Small intestine (tissue), 7 donors: ENCODE results near the gene ARHGDIG. TPM values are rescaled to one million over a fixed set of nuclear protein-coding genes. Genes with fewer than 3 reads are reported as not detected.
"Not testable (repeated sequence)": the region's sequence is repeated elsewhere in the genome, so short reads cannot be mapped to it uniquely, and the experiment has no call there.

Experiments
- DNase-seq, 2 donors: peaks; one replicate each; pipeline versions ENCODE4 v3.0.0 to v3.0.0-alpha.2; 2013
- FAIRE-seq: peaks from 2 replicates; lab custom pipeline; 2012; peaks lifted over from hg19 to GRCh38; lab: Jason Lieb, UNC
- H3K27ac ChIP-seq, 3 donors: one replicate each; pipeline ENCODE4 v1.5.1; 2013; ENCODE audit warnings: low read length in 2 of 3, mild to moderate bottlenecking in 2 of 3, control low read depth in 1 of 3, inconsistent platforms in 1 of 3, low read depth in 1 of 3, moderate library complexity in 1 of 3
- H3K27me3 ChIP-seq, 3 donors: one replicate each; pipeline ENCODE4 v1.6.1; 2013; ENCODE audit warnings: low read length in 3 of 3, inconsistent platforms in 1 of 3; ENCODE audit not compliant: control insufficient read depth in 3 of 3, insufficient read depth in 3 of 3
- H3K36me3 ChIP-seq, 3 donors: one replicate each; pipeline ENCODE4 v1.6.1; 2013; ENCODE audit warnings: low read length in 3 of 3, inconsistent platforms in 1 of 3, low read depth in 1 of 3, mild to moderate bottlenecking in 1 of 3, moderate library complexity in 1 of 3; ENCODE audit not compliant: control insufficient read depth in 3 of 3, insufficient read depth in 2 of 3
- H3K4me1 ChIP-seq, 3 donors: one replicate each; pipeline ENCODE4 v1.6.1; 2013; ENCODE audit warnings: low read length in 2 of 3, inconsistent platforms in 1 of 3, low read depth in 1 of 3, mild to moderate bottlenecking in 1 of 3, moderate library complexity in 1 of 3; ENCODE audit not compliant: control insufficient read depth in 3 of 3, insufficient read depth in 2 of 3
- H3K4me3 ChIP-seq, 3 donors: one replicate each; pipeline ENCODE4 v1.5.1; 2013; ENCODE audit warnings: low read length in 3 of 3, control low read depth in 1 of 3, inconsistent platforms in 1 of 3, low read depth in 1 of 3, mild to moderate bottlenecking in 1 of 3, moderate library complexity in 1 of 3
- H3K9me3 ChIP-seq, 2 donors: one replicate each; pipeline ENCODE4 v1.6.1; 2013; ENCODE audit warnings: low read depth in 1 of 2, low read length in 1 of 2; ENCODE audit not compliant: control insufficient read depth in 2 of 2, insufficient read depth in 1 of 2
- WGBS, 3 donors: extraction: QIAGEN DNeasy Blood & Tissue Kit; methylation state at CpG; one replicate each; pipeline ENCODE4 v1.1.7; 2013; 5-methylcytosine and 5-hydroxymethylcytosine counted together
- polyA plus RNA-seq, 4 donors: library from polyadenylated mRNA; stranded (reverse) in 3 of 4; unstranded in 1 of 4; fragments of 200-250 nt in 3 of 4; fragments of 120-200 nt in 1 of 4; gene quantifications; one replicate each; pipeline versions ENCODE4 v1.2.1 to v1.2.3, GENCODE V29; 2013
- donor health status: healthy with polysubstance abuse.
- donor health status: control.
- donor health status: control.
- donor health status: Bipolar disorder and iron deficiency.
- donor health status: healthy.

The ARHGDIG gene
- polyA plus RNA-seq, 4 donors = 0.32 to 81.6 (median 14.2) TPM

GRCh38 chr16:331181-331814 lies 50.9 kb downstream of the ARHGDIG start:
- DNase-seq = peak in 1 of 2 donors; percentile 51
- not testable (repeated sequence) for H3K9me3 ChIP-seq, FAIRE-seq, H3K27me3 ChIP-seq
- Histone ChIP-seq H3K27ac (peak overlapping the region in 1 of 3 donors; percentile 76), H3K36me3 (peaks cover 0 to 20% (median 0%) of the 10 kb centered on the region in 3 donors), H3K4me1 (peaks cover 6 to 47% (median 6%) of the 10 kb centered on the region in 3 donors), H3K4me3 (peak overlapping the region in 1 of 3 donors; percentile 1)
- WGBS, 3 donors = 52 to 67% (median 61%) methylated on average over 5 to 6 of the region's 6 CpGs

Other genes starting within 250 kb of the ARHGDIG start
- 10 to 100 TPM in 2 of 4 donors, 1 to 10 TPM in 2; 8.1 to 19.9 (median 10.4) TPM for gene POLR3K, start 227.0 kb upstream of the ARHGDIG start, polyA plus RNA-seq
- 10 to 100 TPM; 17.3 to 38.2 (median 27.6) TPM for gene SNRNP25, start 226.8 kb upstream of the ARHGDIG start, polyA plus RNA-seq
- gene RHBDF1, start 208.0 kb upstream of the ARHGDIG start, polyA plus RNA-seq = 10 to 100 TPM; 10.1 to 28.6 (median 17.2) TPM
- 10 to 100 TPM; 31.1 to 76.7 (median 68.1) TPM for gene MPG, start 202.4 kb upstream of the ARHGDIG start, polyA plus RNA-seq
- 10 to 100 TPM in 2 of 4 donors, 1 to 10 TPM in 2; 5.9 to 22.6 (median 15.5) TPM for gene NPRL3, start 141.9 kb upstream of the ARHGDIG start, polyA plus RNA-seq
- gene HBZ, start 127.9 kb upstream of the ARHGDIG start, polyA plus RNA-seq = 1 to 10 TPM in 1 of 4 donors, not detected in 3; 1.0 TPM
- gene HBM, start 114.6 kb upstream of the ARHGDIG start, polyA plus RNA-seq = 1 to 10 TPM in 1 of 4 donors, not detected in 3; 1.8 TPM
- 100 to 1,000 TPM in 1 of 4 donors, 10 to 100 TPM in 1, 1 to 10 TPM in 1, not detected in 1; 3.2 to 515 (median 10.7) TPM for gene HBA2, start 107.7 kb upstream of the ARHGDIG start, polyA plus RNA-seq
- 100 to 1,000 TPM in 1 of 4 donors, 1 to 10 TPM in 2, not detected in 1; 4.2 to 305 (median 4.3) TPM for gene HBA1, start 103.9 kb upstream of the ARHGDIG start, polyA plus RNA-seq
- under 1 TPM in 1 of 4 donors, not detected in 3; 0.43 TPM for gene HBQ1, start 100.1 kb upstream of the ARHGDIG start, polyA plus RNA-seq
- 100 to 1,000 TPM in 2 of 4 donors, 10 to 100 TPM in 2; 56.6 to 136 (median 94.9) TPM for gene LUC7L, start 51.1 kb upstream of the ARHGDIG start, polyA plus RNA-seq
- gene FAM234A, start 45.8 kb upstream of the ARHGDIG start, polyA plus RNA-seq = 100 to 1,000 TPM in 1 of 4 donors, 10 to 100 TPM in 3; 56.5 to 107 (median 66.3) TPM
- 10 to 100 TPM in 2 of 4 donors, 1 to 10 TPM in 1, under 1 TPM in 1; 0.49 to 20.1 (median 7.4) TPM for gene RGS11, start 4.6 kb upstream of the ARHGDIG start, polyA plus RNA-seq
- 10 to 100 TPM in 3 of 4 donors, under 1 TPM in 1; 0.10 to 46.1 (median 28.6) TPM for gene PDIA2, start 2.6 kb downstream of the ARHGDIG start, polyA plus RNA-seq
- 10 to 100 TPM; 24.5 to 33.6 (median 27.6) TPM for gene AXIN1, start 72.1 kb downstream of the ARHGDIG start, polyA plus RNA-seq
- gene MRPL28, start 89.9 kb downstream of the ARHGDIG start, polyA plus RNA-seq = 100 to 1,000 TPM in 1 of 4 donors, 10 to 100 TPM in 3; 54.2 to 112 (median 92.1) TPM
- gene PGAP6, start 101.4 kb downstream of the ARHGDIG start, polyA plus RNA-seq = 10 to 100 TPM; 48.1 to 76.6 (median 64.9) TPM
- gene NME4, start 116.6 kb downstream of the ARHGDIG start, polyA plus RNA-seq = 10 to 100 TPM; 13.0 to 77.2 (median 34.9) TPM
- gene DECR2, start 121.3 kb downstream of the ARHGDIG start, polyA plus RNA-seq = 100 to 1,000 TPM in 2 of 4 donors, 10 to 100 TPM in 2; 46.7 to 154 (median 99.2) TPM
- gene RAB11FIP3, start 145.1 kb downstream of the ARHGDIG start, polyA plus RNA-seq = 100 to 1,000 TPM in 1 of 4 donors, 10 to 100 TPM in 3; 25.4 to 111 (median 37.2) TPM
- 100 to 1,000 TPM in 1 of 4 donors, 10 to 100 TPM in 3; 51.3 to 105 (median 70.2) TPM for gene CAPN15, start 247.1 kb downstream of the ARHGDIG start, polyA plus RNA-seq